Activated CD8-positive, alpha-beta memory T cell treated with anti-CD3 and anti-CD28 coated beads, Interleukin-2, amount 50 U/mL, for 48 hours (primary cell): ENCODE measurements around the gene SSBP3.
"Not testable (repeated sequence)": the region's sequence is repeated elsewhere in the genome, so short reads cannot be mapped to it uniquely, and the experiment has no call there.

Source experiments
- DNase-seq: peaks from one replicate; pipeline ENCODE4 v3.0.0-alpha.2; 2020

The SSBP3 gene

GRCh38 chr1:54391450-54392209 is 14.6 kb downstream of the SSBP3 start:
- DNase-seq, result no peak

- DNase-seq, result no peak
These were observed 15.5 kb downstream of the SSBP3 start for GRCh38 chr1:54390655-54391054.

GRCh38 chr1:54389608-54390007 is 16.6 kb downstream of the SSBP3 start:
- not testable (repeated sequence) for DNase-seq

GRCh38 chr1:54387419-54387818 is 18.8 kb downstream of the SSBP3 start:
- DNase-seq, result no peak

GRCh38 chr1:54385727-54386022 is 20.5 kb downstream of the SSBP3 start:
- DNase-seq, result no peak

GRCh38 chr1:54384918-54385726 is 21.1 kb downstream of the SSBP3 start:
- DNase-seq, result no peak

- DNase-seq, result no peak
These were observed 21.7 kb downstream of the SSBP3 start for GRCh38 chr1:54384471-54384870.

GRCh38 chr1:54381524-54381923 is 24.7 kb downstream of the SSBP3 start:
- no peak for DNase-seq

GRCh38 chr1:54380290-54380882 is 25.8 kb downstream of the SSBP3 start:
- no peak for DNase-seq

- no peak for DNase-seq
These were observed 26.5 kb downstream of the SSBP3 start for GRCh38 chr1:54379555-54380289.

- no peak for DNase-seq
These were observed 27.2 kb downstream of the SSBP3 start for GRCh38 chr1:54378874-54379554.

GRCh38 chr1:54378157-54378873 is 27.9 kb downstream of the SSBP3 start:
- DNase-seq, result no peak

- no peak for DNase-seq
These were observed 29.0 kb downstream of the SSBP3 start for GRCh38 chr1:54377040-54377691.

- DNase-seq, result no peak
These were observed 29.7 kb downstream of the SSBP3 start for GRCh38 chr1:54376430-54377039.

- DNase-seq, result no peak
These were observed 30.3 kb downstream of the SSBP3 start for GRCh38 chr1:54375712-54376429.

GRCh38 chr1:54375298-54375697 is 30.9 kb downstream of the SSBP3 start:
- no peak for DNase-seq

- DNase-seq, result no peak
These were observed 31.4 kb downstream of the SSBP3 start for GRCh38 chr1:54374766-54375165.

- no peak for DNase-seq
These were observed 33.2 kb downstream of the SSBP3 start for GRCh38 chr1:54372978-54373377.

- DNase-seq, result no peak
These were observed 34.3 kb downstream of the SSBP3 start for GRCh38 chr1:54371942-54372275.
